Measurements from ENCODE around the gene RAPGEF3. TPM values are rescaled to one million over a fixed set of nuclear protein-coding genes. Genes with fewer than 3 reads are reported as not detected.

The RAPGEF3 gene
- total and polyA plus RNA-seq, 2 of the 8 experiments (the other 6 are each of a cell fraction or from before 2014, with no cell fraction given), result 5.0 to 9.4 TPM

DNA sequence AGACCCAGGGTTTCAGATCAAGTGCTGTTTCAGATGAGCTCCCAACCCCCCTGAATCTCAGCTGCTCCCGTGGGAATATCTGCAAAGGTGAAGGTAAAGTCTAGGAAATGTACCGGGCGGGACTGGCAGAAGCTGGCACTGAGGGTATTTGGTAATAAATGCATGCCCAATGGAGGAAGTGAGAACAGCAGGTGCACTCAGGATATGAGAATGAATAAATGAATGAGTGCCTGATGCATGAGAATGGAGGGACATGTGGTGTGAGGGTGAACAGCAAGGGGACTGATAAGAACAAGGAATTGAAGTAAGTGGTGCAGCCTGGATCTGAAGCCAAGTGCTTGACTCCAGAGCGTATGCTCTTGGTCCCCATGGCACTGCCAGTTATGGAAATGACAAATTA, 11.6 kb downstream of the RAPGEF3 start:
- Histone ChIP-seq H3K79me1 (ENCODE audit: low read depth, low read length) (no peaks in the 10 kb centered on the region), H2BK120ac (replicated peaks; ENCODE audit: low read depth, low read length) (no peak overlapping the region), H3K56ac (replicated peaks; ENCODE audit: insufficient read length, low read depth, low read length) (no peak overlapping the region), H2AFZ (ENCODE audit: low read length) (no peak overlapping the region), H3K9ac (replicated peaks in 1 of 4; ENCODE audit: extremely low read depth in 1 of 4, low read depth in 3 of 4, low read length in 3 of 4) (no peak overlapping the region), H3K27me3 (replicated peaks in 1 of 4; ENCODE audit: control insufficient read depth in 3 of 4, extremely low read depth in 1 of 4, insufficient read depth in 3 of 4, low read length in 3 of 4) (no peaks in the 10 kb centered on the region), H2AK5ac (ENCODE audit: low read depth, low read length) (no peak overlapping the region), H3K9me3 (ENCODE audit: insufficient read depth in 2 of 2, low read depth in 1 of 2, low read length in 1 of 2) (no peaks in the 10 kb centered on the region), H3K4me2 (ENCODE audit: insufficient read depth in 1 of 2, low read depth in 2 of 2, low read length in 2 of 2) (no peak overlapping the region), H4K20me1 (replicated peaks in 1 of 2; ENCODE audit: control insufficient read depth in 1 of 2, insufficient read depth in 2 of 2, low read length in 2 of 2) (no peaks in the 10 kb centered on the region), H2BK20ac (ENCODE audit: low read length) (no peak overlapping the region), H3K4me1 (replicated peaks in 1 of 4; ENCODE audit: control insufficient read depth in 3 of 4, insufficient read depth in 4 of 4, low read length in 3 of 4) (peaks cover 0 to 7% (median 2%) of the 10 kb centered on the region in 4 experiments; a peak in 3 of 7 replicates), H3K36me3 (ENCODE audit: control insufficient read depth in 2 of 4, insufficient read depth in 4 of 4, low read length in 3 of 4) (no peaks in the 10 kb centered on the region), H3K27ac (ENCODE audit: low read depth, low read length) (no peak overlapping the region), H3K14ac (ENCODE audit: insufficient read length) (no peak overlapping the region), H3K18ac (ENCODE audit: extremely low read depth, low read length) (no peak overlapping the region), H3K79me2 (ENCODE audit: control insufficient read depth in 1 of 2, insufficient read depth in 2 of 2, low read length in 2 of 2) (no peaks in the 10 kb centered on the region), H3K4ac (replicated peaks; ENCODE audit: insufficient read length, low read depth, low read length) (no peak overlapping the region), H4K91ac (replicated peaks; ENCODE audit: insufficient read length, low read length) (no peak overlapping the region), H3K23ac (ENCODE audit: insufficient read length) (no peak overlapping the region), H4K8ac (ENCODE audit: extremely low read depth, insufficient read depth, low read length) (no peak overlapping the region), H3K23me2 (ENCODE audit: low read depth, low read length) (no peaks in the 10 kb centered on the region; the same call in 1 of the 2 replicates), H4K5ac (ENCODE audit: insufficient read length, low read depth, low read length) (no peak overlapping the region), H2BK5ac (ENCODE audit: low read depth, low read length) (no peak overlapping the region), H2BK15ac (ENCODE audit: low read length) (no peak overlapping the region), H2BK12ac (ENCODE audit: low read depth, low read length) (no peak overlapping the region), H3K4me3 (ENCODE audit: extremely low read depth in 1 of 4, insufficient read depth in 2 of 4, low read depth in 3 of 4, low read length in 4 of 4) (no peak overlapping the region)
- TF ChIP-seq SIRT6 (IDR thresholded peaks at IDR 0.05; ENCODE audit: low read length) (no peak), GABPA (IDR thresholded peaks at IDR 0.05; ENCODE audit: borderline replicate concordance, insufficient read depth, low read length) (no peak), HDAC6 (IDR thresholded peaks at IDR 0.05; ENCODE audit: low read depth, low read length) (no peak), RAD21 (IDR thresholded peaks at IDR 0.05 in 1 of 2, conservative IDR thresholded peaks at IDR 0.05 in 1 of 2; ENCODE audit: low read depth in 2 of 2, low read length in 2 of 2) (no peak), KDM4A (IDR thresholded peaks at IDR 0.05; ENCODE audit: low read depth, low read length, severe bottlenecking) (no peak)
- POLR2A ChIA-PET (ENCODE audit: partially characterized antibody), result interaction anchor here (1.5 to 7.4 kb wide), 4 partner anchors 10 to 34 kb away, joined by 3 to 62 read pairs (median 7); partner anchors contain the start of gene RAPGEF3
- CTCF ChIA-PET (ENCODE audit: partially characterized antibody), result interaction anchor here (1.0 to 64.6 kb wide), 8 partner anchors 4 to 91 kb away, joined by 3 to 2442 read pairs (median 8); partner anchors contain the start of genes ENDOU, RAPGEF3 and SLC48A1
- WGBS, 2 experiments (ENCODE audit: extremely low coverage in 1 of 2, insufficient coverage in 1 of 2, insufficient read length in 1 of 2, insufficient replicate concordance in 2 of 2, low coverage in 1 of 2, low lambda C conversion rate in 2 of 2, missing lambda C conversion rate in 1 of 2), result 90% methylated on average over 4 of the region's 4 CpGs; no CpG with 5 or more reads in 1 of the 2 experiments
- DNase-seq (ENCODE audit: low read depth in 1 of 2, low spot score in 2 of 2) (no peak), FAIRE-seq (no peak)

All from H1 (cell line).